Muscle layer of duodenum (tissue), 2 donors: ENCODE data around the gene TFCP2.

ENCODE experiments used
- H3K27ac ChIP-seq: one replicate; pipeline ENCODE4 v1.7.0; 2013; ENCODE audit warnings: mild to moderate bottlenecking, low read length
- H3K27me3 ChIP-seq: one replicate; pipeline ENCODE4 v1.7.0; 2013; ENCODE audit warnings: low read depth, mild to moderate bottlenecking, control low read depth, low read length
- H3K36me3 ChIP-seq, 2 donors: one replicate each; pipeline ENCODE4 v1.7.0; 2013; ENCODE audit warnings: low read length in 2 of 2, control low read depth in 1 of 2, mild to moderate bottlenecking in 1 of 2; ENCODE audit not compliant: insufficient read depth in 2 of 2, control insufficient read depth in 1 of 2
- H3K4me1 ChIP-seq, 2 donors: one replicate each; pipeline ENCODE4 v1.7.0; 2013; ENCODE audit warnings: low read length in 2 of 2, mild to moderate bottlenecking in 2 of 2, control low read depth in 1 of 2, moderate library complexity in 1 of 2; ENCODE audit not compliant: insufficient read depth in 2 of 2, control insufficient read depth in 1 of 2
- H3K4me3 ChIP-seq, 2 donors: one replicate each; pipeline ENCODE4 v1.7.0; 2013; ENCODE audit warnings: low read length in 2 of 2, low read depth in 1 of 2, mild to moderate bottlenecking in 1 of 2
- H3K9me3 ChIP-seq, 2 donors: one replicate each; pipeline ENCODE4 v1.7.0; 2013; ENCODE audit warnings: low read length in 2 of 2, control low read depth in 1 of 2, mild to moderate bottlenecking in 1 of 2; ENCODE audit not compliant: control insufficient read depth in 1 of 2
- donor health status: healthy.

TFCP2 gene

DNA sequence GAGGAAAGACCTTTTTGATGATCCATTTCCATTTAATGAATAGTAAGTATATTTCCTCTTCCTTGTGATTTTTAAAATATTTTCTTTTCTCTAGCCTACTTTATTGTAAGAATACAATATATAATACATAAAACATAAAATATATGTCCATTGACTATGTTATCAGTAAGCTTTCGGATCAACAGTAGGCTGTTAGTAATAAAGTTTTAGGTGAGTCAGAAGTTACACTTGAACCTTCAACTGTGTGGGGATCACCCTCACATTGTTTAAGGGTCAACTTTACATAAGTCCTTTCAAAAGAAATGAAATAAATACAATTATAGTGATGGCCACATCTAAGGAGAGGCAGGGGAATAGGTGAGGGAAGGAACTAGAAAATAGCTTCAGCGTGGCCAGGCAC, 5.0 kb upstream of the TFCP2 start:
- Histone ChIP-seq H3K27me3 (no peaks in the 10 kb centered on the region), H3K4me3 (no peak overlapping the region), H3K36me3 (no peaks in the 10 kb centered on the region), H3K27ac (no peak overlapping the region), H3K9me3 (no peaks in the 10 kb centered on the region), H3K4me1 (no peaks in the 10 kb centered on the region)

DNA sequence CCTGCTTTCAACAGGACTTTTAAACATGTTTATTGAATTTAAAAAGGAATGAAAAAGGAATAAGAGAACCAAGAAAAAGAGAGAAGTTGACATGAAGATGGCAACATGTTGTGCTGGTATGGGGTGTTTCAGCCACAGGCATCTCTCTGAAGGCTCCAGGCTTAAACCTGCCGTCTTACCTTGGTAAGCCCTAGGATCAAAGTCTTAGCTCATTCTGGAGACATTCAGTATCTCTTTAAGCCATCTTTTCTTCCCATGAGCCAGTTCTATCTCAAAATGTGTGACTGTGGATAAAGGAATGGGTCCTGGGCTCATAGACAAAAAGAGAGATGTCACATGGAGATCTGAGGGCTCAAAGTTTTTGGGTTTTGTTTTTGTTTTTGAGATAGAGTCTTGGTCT, 1.6 kb upstream of the TFCP2 start:
- no peaks in the 10 kb centered on the region for H3K9me3 ChIP-seq
- no peak overlapping the region for H3K4me3 ChIP-seq
- H3K4me1 ChIP-seq: peaks cover 4 to 21% of the 10 kb centered on the region in 2 donors
- H3K27me3 ChIP-seq: no peaks in the 10 kb centered on the region
- H3K27ac ChIP-seq: no peak overlapping the region
- no peaks in the 10 kb centered on the region for H3K36me3 ChIP-seq

DNA sequence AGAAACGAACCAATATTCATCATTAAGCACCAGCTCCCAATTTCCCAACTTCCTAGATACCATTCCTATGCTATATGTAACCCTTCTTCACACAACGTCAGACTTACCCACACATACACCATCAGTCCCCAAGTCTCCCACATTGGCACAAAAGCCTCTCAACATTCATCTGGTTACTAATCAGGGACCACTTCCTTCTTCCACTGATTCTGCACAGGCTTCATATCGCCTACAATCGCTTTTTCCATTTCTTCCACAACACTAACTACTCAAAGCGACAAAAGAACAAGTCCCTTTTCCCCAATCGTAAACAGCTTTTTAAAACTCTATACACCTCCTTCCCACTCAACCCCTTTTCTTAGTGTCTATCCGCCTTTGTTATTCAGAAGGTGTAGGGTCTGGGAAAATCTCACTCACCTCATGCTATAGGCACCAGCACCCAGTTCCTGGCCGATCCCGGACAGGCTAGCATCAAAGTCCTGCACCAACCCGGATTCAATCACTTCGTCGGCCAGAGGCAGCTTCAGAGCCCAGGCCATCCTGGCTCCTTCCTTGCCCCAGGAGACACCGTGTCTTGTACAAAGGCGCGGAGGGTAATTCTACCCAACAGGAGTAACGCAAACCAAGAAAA, 936 bp downstream of the TFCP2 start:
- H3K4me1 ChIP-seq: peaks cover 4 to 21% of the 10 kb centered on the region in 2 donors
- no peaks in the 10 kb centered on the region for H3K27me3 ChIP-seq
- H3K36me3 ChIP-seq: no peaks in the 10 kb centered on the region
- H3K9me3 ChIP-seq: no peaks in the 10 kb centered on the region
- H3K4me3 ChIP-seq: peak overlapping the region; percentile 82 to 92
- peak overlapping the region; percentile 99 for H3K27ac ChIP-seq

DNA sequence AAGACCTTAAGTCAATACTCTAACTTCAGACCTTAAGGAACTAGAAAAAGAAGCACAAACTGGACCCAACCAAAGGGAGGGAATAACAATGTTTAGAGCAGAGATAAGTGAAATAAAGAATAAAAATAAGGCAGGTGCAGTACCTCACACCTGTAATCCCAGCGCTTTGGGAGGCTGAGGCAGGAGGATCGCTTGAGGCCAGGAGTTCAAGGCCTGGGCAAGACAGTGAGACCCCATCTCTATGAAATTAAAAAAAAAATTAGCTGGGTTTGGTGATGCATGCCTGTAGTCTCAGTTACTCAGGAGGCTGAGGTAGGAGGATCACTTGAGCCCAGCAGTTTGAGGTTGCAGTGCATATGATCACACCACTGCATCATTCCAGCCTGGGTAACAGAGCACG, 9.1 kb downstream of the TFCP2 start:
- no peak overlapping the region for H3K4me3 ChIP-seq
- H3K9me3 ChIP-seq: no peaks in the 10 kb centered on the region
- no peaks in the 10 kb centered on the region for H3K27me3 ChIP-seq
- no peaks in the 10 kb centered on the region for H3K4me1 ChIP-seq
- no peak overlapping the region for H3K27ac ChIP-seq
- H3K36me3 ChIP-seq: no peaks in the 10 kb centered on the region

DNA sequence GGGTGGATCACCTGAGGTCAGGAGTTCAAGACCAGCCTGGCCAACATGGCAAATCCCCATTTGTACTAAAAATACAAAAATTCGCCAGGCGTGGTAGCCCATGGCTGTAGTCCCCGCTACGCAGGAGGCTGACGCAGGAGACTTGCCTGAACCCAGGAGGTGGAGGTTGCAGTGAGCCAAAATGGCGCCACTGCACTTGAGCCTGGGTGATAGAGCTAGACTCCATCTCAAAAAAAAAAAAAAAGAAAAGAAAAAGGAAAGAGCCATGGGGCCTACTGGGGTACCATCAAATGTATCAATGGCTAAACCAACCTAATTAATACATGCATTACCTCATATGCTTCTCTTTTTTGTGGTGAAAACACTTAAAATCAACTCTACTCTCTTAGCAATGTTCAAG, 10.7 kb downstream of the TFCP2 start:
- Histone ChIP-seq H3K27me3 (no peaks in the 10 kb centered on the region), H3K9me3 (no peaks in the 10 kb centered on the region), H3K4me1 (no peaks in the 10 kb centered on the region), H3K4me3 (no peak overlapping the region), H3K36me3 (no peaks in the 10 kb centered on the region), H3K27ac (no peak overlapping the region)

DNA sequence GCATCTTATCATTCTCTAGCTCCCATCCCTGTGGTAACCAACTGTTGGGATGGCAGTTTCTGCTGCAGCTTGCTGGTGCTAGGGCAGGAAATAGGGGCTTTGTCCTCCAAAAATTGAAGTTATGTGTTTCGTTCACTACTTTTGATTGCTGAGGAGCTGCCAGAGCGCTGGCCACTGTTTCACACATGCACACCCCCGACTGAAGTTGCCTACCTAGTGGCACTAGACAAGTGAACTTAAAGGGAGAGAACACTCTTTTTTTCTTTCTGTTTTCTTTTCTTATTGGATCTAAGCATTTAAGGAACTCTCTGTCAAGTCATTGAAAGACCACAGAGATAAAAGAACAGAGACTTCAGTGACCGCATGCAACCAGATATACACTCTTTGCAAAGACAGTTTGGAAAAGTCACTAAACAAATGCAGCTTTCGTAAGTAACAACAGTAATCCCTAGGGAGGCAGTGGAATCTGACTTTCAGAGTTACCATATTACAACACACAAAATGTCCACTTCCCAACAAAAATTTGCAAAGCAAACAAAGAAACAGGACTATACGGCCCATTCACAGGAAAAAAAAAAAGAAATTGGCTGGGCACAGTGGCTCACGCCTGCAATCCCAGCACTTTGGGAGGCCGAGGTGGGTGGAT, 12.0 kb downstream of the TFCP2 start:
- no peak overlapping the region for H3K4me3 ChIP-seq
- no peaks in the 10 kb centered on the region for H3K4me1 ChIP-seq
- H3K27ac ChIP-seq: no peak overlapping the region
- no peaks in the 10 kb centered on the region for H3K36me3 ChIP-seq
- no peaks in the 10 kb centered on the region for H3K9me3 ChIP-seq
- no peaks in the 10 kb centered on the region for H3K27me3 ChIP-seq

DNA sequence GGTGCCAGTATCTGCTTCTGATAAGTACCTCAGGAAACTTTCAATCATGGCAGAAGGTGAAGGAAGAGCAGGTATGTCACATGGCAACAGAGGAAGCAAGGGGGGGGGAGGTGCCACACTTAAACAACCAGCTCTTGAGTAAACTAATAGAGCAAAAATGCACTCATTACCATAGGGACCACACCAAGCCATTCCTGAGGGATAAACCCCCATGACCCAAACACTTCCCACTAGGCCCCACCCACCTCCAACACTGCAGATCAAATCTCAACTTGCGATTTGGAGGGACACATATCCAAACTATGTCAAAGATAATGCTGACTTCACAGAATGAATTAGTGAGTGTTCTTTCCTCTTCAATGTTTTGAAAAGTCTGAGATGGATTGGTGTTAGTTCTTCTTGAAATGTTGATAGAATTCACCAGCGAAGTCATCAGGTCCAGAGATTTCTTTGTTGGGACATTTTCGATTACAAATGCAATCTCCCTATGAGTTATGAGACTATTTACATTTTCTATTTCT, 16.6 kb downstream of the TFCP2 start:
- Histone ChIP-seq H3K4me1 (no peaks in the 10 kb centered on the region), H3K27ac (no peak overlapping the region), H3K36me3 (no peaks in the 10 kb centered on the region), H3K4me3 (no peak overlapping the region), H3K27me3 (no peaks in the 10 kb centered on the region), H3K9me3 (no peaks in the 10 kb centered on the region)

DNA sequence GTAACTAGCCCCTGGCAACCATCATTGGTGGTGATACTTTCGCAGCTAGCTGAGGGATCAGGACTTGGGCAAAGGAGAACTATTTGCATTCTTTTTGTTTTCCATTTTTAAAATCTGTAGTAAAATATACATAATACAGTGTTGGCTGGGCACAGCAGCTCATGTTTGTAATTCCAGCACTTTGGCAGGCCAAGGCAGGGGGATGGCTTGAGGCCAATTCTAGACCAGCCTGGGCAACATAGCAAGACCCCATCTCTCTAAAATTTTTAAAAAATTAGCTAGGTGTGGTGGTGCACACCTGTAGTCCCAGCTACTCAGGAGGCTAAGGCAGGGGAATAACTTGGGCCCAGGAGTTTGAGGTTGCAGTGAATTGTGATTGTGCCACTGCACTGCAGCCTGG, 20.0 kb downstream of the TFCP2 start:
- Histone ChIP-seq H3K4me1 (no peaks in the 10 kb centered on the region), H3K27me3 (no peaks in the 10 kb centered on the region), H3K27ac (no peak overlapping the region), H3K36me3 (no peaks in the 10 kb centered on the region), H3K9me3 (no peaks in the 10 kb centered on the region), H3K4me3 (no peak overlapping the region)

DNA sequence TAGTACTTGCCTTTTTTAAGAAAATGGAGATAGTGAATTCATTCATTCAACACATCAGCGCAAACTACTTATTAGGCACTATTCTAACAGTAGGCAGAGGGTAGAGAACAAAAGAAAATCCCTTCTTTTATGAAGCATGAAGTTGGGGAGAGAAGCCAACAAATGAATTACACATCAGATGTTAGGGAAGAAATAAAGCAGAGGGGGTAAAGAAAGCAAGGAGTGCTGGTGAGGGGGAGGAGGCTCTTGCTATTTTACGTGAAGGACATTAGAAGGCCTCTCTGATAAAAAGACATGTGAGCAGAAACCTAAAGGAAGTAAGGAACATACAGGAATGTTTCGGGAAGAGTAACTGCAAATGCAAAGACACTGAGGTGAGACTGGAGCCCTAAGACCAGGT, 22.2 kb downstream of the TFCP2 start:
- Histone ChIP-seq H3K9me3 (no peaks in the 10 kb centered on the region), H3K4me3 (no peak overlapping the region), H3K36me3 (no peaks in the 10 kb centered on the region), H3K27ac (no peak overlapping the region), H3K27me3 (no peaks in the 10 kb centered on the region), H3K4me1 (no peaks in the 10 kb centered on the region)

DNA sequence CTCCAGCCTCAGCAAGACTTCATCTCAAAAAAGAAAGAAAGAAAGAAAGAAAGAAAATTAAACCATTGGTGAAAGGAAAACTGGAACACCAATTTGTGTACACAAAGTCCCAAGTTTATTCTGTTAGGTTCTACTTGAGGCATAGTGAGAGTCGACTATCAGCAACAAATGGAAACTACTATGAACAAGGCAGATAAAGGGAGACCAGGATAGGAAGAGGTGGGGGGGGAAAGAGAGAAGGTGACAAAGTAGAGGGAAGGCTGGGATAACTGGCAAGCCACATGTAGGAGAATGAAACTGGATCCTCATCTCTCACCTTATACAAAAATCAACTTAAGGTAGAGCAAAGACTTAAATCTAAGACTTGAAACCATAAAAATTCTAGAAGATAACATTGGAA, 25.6 kb downstream of the TFCP2 start:
- no peaks in the 10 kb centered on the region for H3K4me1 ChIP-seq
- no peaks in the 10 kb centered on the region for H3K9me3 ChIP-seq
- H3K4me3 ChIP-seq: no peak overlapping the region
- no peaks in the 10 kb centered on the region for H3K36me3 ChIP-seq
- H3K27ac ChIP-seq: no peak overlapping the region
- H3K27me3 ChIP-seq: no peaks in the 10 kb centered on the region

DNA sequence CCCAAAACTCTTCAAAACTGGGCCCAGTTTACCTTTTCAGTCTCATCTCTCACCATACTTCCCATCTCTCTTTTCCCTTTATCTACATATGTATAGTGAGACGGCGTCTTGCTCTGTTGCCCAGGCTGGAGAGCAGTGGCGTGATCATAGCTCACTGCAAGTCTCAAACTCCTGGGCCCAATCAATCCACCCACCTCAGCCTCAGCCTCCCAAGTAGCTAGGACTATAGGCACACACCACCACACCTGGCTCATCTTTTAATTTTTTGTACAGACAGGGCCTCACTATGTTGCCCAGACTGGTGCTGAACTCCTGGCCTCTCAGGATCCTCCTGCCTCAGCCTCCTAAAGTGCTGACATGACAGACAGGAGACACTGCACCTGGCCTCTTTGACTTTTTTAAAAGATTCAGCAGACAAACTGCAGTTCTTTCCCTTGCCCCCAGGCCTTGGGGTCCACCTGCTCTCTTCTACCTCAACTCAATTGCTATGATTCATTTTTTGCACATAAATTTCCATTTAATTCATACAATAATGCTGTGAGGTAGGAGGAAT, 33.6 kb downstream of the TFCP2 start:
- Histone ChIP-seq H3K27me3 (no peaks in the 10 kb centered on the region), H3K36me3 (peaks cover 0 to 17% of the 10 kb centered on the region in 2 donors), H3K9me3 (no peaks in the 10 kb centered on the region), H3K27ac (no peak overlapping the region), H3K4me3 (no peak overlapping the region), H3K4me1 (no peaks in the 10 kb centered on the region)
